B cell (primary cell): ENCODE measurements around the gene SENP1.

Experiments used
- EZH2 ChIP-seq: IDR thresholded peaks from 2 replicates; pipeline ENCODE4 v1.6.1; 2012; ENCODE audit warnings: borderline replicate concordance, low read depth, mild to moderate bottlenecking, moderate library complexity, low read length; ENCODE audit not compliant: insufficient read depth, poor library complexity, severe bottlenecking
- TF ChIP-seq, protein P1 (sequence below): fragments of 200-600 bp; IDR thresholded peaks from one replicate; pipeline ENCODE4 v1.8.0; 2022; ENCODE audit warnings: antibody characterized with exemption, mild to moderate bottlenecking

DNA sequence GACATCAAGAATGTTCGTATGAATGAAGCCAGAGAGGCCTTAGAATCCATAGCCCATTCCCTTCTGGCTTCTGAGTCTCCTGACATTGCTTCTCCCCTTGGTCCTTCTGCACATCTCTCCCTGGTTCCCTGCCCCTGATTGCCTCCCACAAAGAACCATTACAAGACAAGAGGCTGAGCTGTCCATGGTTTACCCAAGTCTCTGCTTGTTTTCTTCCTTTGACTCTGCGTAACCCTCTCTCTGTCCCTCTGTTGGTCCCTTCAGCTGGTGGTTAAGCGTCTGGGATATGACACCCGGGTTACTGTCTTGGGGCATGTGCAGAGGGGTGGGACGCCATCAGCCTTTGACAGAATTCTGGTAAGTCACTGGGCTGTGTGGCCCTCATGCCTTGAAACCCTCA lies 29.1 kb upstream of the SENP1 start:
- TF ChIP-seq, protein P1, sequence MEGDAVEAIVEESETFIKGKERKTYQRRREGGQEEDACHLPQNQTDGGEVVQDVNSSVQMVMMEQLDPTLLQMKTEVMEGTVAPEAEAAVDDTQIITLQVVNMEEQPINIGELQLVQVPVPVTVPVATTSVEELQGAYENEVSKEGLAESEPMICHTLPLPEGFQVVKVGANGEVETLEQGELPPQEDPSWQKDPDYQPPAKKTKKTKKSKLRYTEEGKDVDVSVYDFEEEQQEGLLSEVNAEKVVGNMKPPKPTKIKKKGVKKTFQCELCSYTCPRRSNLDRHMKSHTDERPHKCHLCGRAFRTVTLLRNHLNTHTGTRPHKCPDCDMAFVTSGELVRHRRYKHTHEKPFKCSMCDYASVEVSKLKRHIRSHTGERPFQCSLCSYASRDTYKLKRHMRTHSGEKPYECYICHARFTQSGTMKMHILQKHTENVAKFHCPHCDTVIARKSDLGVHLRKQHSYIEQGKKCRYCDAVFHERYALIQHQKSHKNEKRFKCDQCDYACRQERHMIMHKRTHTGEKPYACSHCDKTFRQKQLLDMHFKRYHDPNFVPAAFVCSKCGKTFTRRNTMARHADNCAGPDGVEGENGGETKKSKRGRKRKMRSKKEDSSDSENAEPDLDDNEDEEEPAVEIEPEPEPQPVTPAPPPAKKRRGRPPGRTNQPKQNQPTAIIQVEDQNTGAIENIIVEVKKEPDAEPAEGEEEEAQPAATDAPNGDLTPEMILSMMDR: no peak
- TF ChIP-seq EZH2: no peak
